Fibroblast of lung (primary cell): ENCODE measurements around the gene ANKS6. TPM values are rescaled to one million over a fixed set of nuclear protein-coding genes. Genes with fewer than 3 reads are reported as not detected.

Experiments
- DNase-seq, 2 donors: peaks; one replicate each; pipeline versions ENCODE4 v3.0.0 to v3.0.0-alpha.2; 2010; ENCODE audit warnings: low read depth in 2 of 2
- H2AFZ ChIP-seq: 2 replicates; pipeline ENCODE4 v1.5.1; 2012; ENCODE audit warnings: low read length, control low read depth, inconsistent platforms
- H3K27ac ChIP-seq: 2 replicates; pipeline ENCODE4 v1.5.1; 2011; ENCODE audit warnings: low read length, control low read depth; ENCODE audit not compliant: insufficient read depth
- H3K27me3 ChIP-seq: 2 replicates; pipeline ENCODE4 v1.5.1; 2011; ENCODE audit warnings: mild to moderate bottlenecking, low read length; ENCODE audit not compliant: control insufficient read depth, insufficient read depth
- H3K36me3 ChIP-seq: 2 replicates; pipeline ENCODE4 v1.5.1; 2011; ENCODE audit warnings: low read length; ENCODE audit not compliant: control insufficient read depth, insufficient read depth
- H3K4me1 ChIP-seq: 2 replicates; pipeline ENCODE4 v1.5.1; 2011; ENCODE audit warnings: low read length; ENCODE audit not compliant: control insufficient read depth, insufficient read depth; ENCODE audit errors: extremely low read depth
- H3K4me2 ChIP-seq: 2 replicates; pipeline ENCODE4 v1.5.1; 2011; ENCODE audit warnings: low read length, control low read depth; ENCODE audit not compliant: insufficient read depth; ENCODE audit errors: extremely low read depth
- H3K4me3 ChIP-seq, 4 experiments: fragments of 200-600 bp in 1 of 4; sonication (generic) in 1 of 4; replicated peaks in 1 of 4; 2 replicates each; pipeline ENCODE4 v1.5.1; 2011 to 2016; ENCODE audit warnings: low read length in 4 of 4, low read depth in 3 of 4, mild to moderate bottlenecking in 3 of 4, control low read depth in 2 of 4, inconsistent platforms in 1 of 4, mixed read lengths in 1 of 4; ENCODE audit not compliant: insufficient read depth in 1 of 4; ENCODE audit errors: control extremely low read depth in 1 of 4
- H3K79me2 ChIP-seq: 2 replicates; pipeline ENCODE4 v1.5.1; 2012; ENCODE audit warnings: mild to moderate bottlenecking, low read length, inconsistent platforms; ENCODE audit not compliant: control insufficient read depth, insufficient read depth
- H3K9ac ChIP-seq: 2 replicates; pipeline ENCODE4 v1.5.1; 2011; ENCODE audit warnings: mild to moderate bottlenecking, low read length, control low read depth; ENCODE audit not compliant: insufficient read depth
- H3K9me3 ChIP-seq: 2 replicates; pipeline ENCODE4 v1.5.1; 2012; ENCODE audit warnings: low read depth, low read length; ENCODE audit not compliant: control insufficient read depth, insufficient read depth
- H4K20me1 ChIP-seq: 2 replicates; pipeline ENCODE4 v1.5.1; 2011; ENCODE audit warnings: low read length; ENCODE audit not compliant: control insufficient read depth, insufficient read depth; ENCODE audit errors: extremely low read depth
- EZH2 ChIP-seq: IDR thresholded peaks from 2 replicates; pipeline ENCODE4 v1.5.1; 2012; ENCODE audit warnings: low read length, control low read depth, mild to moderate bottlenecking; ENCODE audit errors: missing control alignments
- polyA plus RNA-seq, 2 donors: library from polyadenylated mRNA; depleted of rRNA in 1 of 2; stranded (reverse) in 1 of 2; unstranded in 1 of 2; fragments of >200 nt; gene quantifications; 2 replicates each; pipeline ENCODE4 v1.2.1, GENCODE V29; 2011 to 2012; ENCODE audit warnings: missing spikeins in 1 of 2
- total RNA-seq: library from RNA; depleted of rRNA; stranded (reverse); fragments of >200 nt; gene quantifications from 2 replicates; pipeline ENCODE4 v1.2.1, GENCODE V29; 2014
- TF ChIP-seq, protein P1 (sequence below), 2 donors: IDR thresholded peaks in 1 of 2; conservative IDR thresholded peaks in 1 of 2; 1 replicate in 1 of 2; 2 replicates in 1 of 2; pipeline ENCODE4 v1.5.1; 2011 to 2012; ENCODE audit warnings: low read length in 2 of 2, control low read depth in 1 of 2, inconsistent platforms in 1 of 2, low read depth in 1 of 2, mild to moderate bottlenecking in 1 of 2

Gene ANKS6
- total and polyA plus RNA-seq, 2 donors (not counting 1 experiment from before 2014, with no cell fraction given), result 7.3 to 9.6 TPM

DNA sequence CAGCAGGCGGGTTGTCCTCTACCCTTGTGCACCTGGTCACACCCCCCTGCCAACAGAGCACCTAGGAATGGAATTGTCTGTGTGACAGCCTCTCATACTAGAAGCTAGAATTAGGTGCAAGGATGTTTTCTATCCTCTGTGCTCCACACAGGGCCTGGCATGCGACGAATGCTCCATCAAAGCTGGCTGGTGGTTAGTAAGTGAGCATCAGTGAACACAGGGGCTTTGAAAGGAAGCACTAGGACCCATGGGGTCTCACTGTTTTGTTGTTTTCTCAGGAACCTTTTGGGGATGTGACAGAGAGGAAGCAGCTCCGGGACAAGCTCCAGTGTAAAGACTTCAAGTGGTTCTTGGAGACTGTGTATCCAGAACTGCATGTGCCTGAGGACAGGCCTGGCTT lies 43.4 kb upstream of the ANKS6 start:
- no peak overlapping the region for H3K9ac ChIP-seq
- H3K36me3 ChIP-seq, result no peaks in the 10 kb centered on the region
- H2AFZ ChIP-seq, result no peak overlapping the region
- no peaks in the 10 kb centered on the region for H3K9me3 ChIP-seq
- H3K4me1 ChIP-seq, result no peaks in the 10 kb centered on the region
- H4K20me1 ChIP-seq, result no peaks in the 10 kb centered on the region
- H3K27ac ChIP-seq, result no peak overlapping the region
- H3K79me2 ChIP-seq, result no peaks in the 10 kb centered on the region
- no peak overlapping the region for H3K4me2 ChIP-seq
- no peak for TF ChIP-seq EZH2
- TF ChIP-seq, protein P1, sequence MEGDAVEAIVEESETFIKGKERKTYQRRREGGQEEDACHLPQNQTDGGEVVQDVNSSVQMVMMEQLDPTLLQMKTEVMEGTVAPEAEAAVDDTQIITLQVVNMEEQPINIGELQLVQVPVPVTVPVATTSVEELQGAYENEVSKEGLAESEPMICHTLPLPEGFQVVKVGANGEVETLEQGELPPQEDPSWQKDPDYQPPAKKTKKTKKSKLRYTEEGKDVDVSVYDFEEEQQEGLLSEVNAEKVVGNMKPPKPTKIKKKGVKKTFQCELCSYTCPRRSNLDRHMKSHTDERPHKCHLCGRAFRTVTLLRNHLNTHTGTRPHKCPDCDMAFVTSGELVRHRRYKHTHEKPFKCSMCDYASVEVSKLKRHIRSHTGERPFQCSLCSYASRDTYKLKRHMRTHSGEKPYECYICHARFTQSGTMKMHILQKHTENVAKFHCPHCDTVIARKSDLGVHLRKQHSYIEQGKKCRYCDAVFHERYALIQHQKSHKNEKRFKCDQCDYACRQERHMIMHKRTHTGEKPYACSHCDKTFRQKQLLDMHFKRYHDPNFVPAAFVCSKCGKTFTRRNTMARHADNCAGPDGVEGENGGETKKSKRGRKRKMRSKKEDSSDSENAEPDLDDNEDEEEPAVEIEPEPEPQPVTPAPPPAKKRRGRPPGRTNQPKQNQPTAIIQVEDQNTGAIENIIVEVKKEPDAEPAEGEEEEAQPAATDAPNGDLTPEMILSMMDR (conservative IDR thresholded peaks at IDR 0.05 in 1 of 2, IDR thresholded peaks at IDR 0.05 in 1 of 2; ENCODE audit: low read depth in 1 of 2, low read length in 2 of 2), result no peak
- no peak for DNase-seq
- no peak overlapping the region for H3K4me3 ChIP-seq
- no peaks in the 10 kb centered on the region for H3K27me3 ChIP-seq

DNA sequence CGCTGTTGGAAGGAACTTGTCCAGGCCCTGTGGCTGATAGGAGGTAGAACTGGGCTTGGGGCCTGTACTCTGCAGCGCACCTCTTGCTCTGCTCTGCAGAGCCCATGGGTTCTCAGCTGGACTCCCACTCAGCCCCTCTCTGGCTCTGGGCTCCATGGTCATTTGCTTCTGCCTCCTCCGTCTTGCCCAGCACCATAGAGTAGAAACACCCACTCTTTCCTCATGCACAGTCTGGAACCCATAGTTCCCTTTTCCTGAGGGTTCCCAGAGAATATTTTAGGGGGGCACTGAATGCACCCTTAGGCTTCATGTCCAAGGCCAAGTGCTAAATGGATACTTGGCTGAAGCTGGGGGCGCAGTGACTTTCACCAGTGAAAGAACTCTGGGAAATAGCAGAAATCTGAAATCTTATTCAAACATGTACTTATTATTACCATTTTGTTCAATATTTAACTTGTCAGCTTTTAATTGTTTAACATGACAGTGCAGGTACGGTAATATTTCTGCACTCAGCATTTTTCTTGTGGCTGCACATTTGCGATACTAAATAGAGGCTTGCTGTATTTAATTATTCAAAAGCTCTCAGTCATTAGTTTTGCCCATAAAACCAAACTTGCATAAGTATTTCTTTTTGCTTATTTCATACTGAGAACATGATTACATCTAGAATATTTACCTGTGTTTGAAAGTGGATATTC lies 42.7 kb upstream of the ANKS6 start:
- no peak overlapping the region for H3K4me3 ChIP-seq
- H3K9ac ChIP-seq, result no peak overlapping the region
- H4K20me1 ChIP-seq, result no peaks in the 10 kb centered on the region
- no peaks in the 10 kb centered on the region for H3K36me3 ChIP-seq
- H3K4me2 ChIP-seq, result no peak overlapping the region
- H3K27me3 ChIP-seq, result no peaks in the 10 kb centered on the region
- no peak overlapping the region for H2AFZ ChIP-seq
- H3K79me2 ChIP-seq, result no peaks in the 10 kb centered on the region
- no peak for DNase-seq
- no peaks in the 10 kb centered on the region for H3K4me1 ChIP-seq
- no peaks in the 10 kb centered on the region for H3K9me3 ChIP-seq
- H3K27ac ChIP-seq, result no peak overlapping the region
- no peak for TF ChIP-seq EZH2
- TF ChIP-seq, protein P1 (conservative IDR thresholded peaks at IDR 0.05 in 1 of 2, IDR thresholded peaks at IDR 0.05 in 1 of 2; ENCODE audit: low read depth in 1 of 2, low read length in 2 of 2), result no peak

DNA sequence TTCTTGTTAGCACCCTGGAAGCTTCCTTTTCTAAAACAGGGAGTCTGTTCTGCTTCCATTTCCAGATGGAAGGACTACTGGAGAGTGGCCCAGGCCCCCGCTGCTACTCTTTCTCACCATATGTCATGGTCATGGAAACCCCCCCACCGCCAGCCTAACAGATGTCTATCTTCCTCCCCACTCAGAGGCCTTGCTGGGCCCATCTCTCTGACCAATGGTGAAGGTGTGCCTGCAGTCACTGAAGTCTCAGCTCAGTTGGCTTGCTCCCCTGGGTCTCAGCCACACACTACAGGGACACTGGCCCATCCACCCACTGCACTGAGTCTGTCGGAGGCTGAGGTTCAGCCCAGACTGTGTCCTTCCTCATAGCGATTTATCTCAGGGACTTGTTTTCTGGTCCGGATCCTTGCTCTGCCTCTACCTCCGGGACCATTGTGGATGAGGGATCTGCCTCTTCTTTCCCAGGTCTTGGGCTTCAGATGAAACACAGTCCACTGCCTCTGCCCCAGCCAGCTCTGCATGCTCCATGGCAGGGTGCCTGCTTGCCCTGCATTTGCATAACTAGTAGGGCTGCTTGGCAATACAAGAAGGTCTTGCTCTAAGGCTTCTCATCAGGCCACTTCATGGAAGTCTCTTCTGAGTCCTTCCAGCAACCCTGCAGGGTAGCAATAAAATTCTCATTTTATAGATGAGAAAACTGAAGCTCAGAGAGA lies 42.0 kb upstream of the ANKS6 start:
- Histone ChIP-seq H3K4me2 (no peak overlapping the region), H2AFZ (no peak overlapping the region), H3K9me3 (no peaks in the 10 kb centered on the region), H3K27me3 (no peaks in the 10 kb centered on the region), H3K27ac (no peak overlapping the region), H3K79me2 (no peaks in the 10 kb centered on the region), H3K9ac (no peak overlapping the region), H3K4me3 (no peak overlapping the region), H4K20me1 (no peaks in the 10 kb centered on the region), H3K4me1 (no peaks in the 10 kb centered on the region), H3K36me3 (no peaks in the 10 kb centered on the region)
- DNase-seq, result no peak
- TF ChIP-seq, protein P1 (conservative IDR thresholded peaks at IDR 0.05 in 1 of 2, IDR thresholded peaks at IDR 0.05 in 1 of 2; ENCODE audit: low read depth in 1 of 2, low read length in 2 of 2), result no peak
- no peak for TF ChIP-seq EZH2
